GM21723 (cell line): Measurements from ENCODE around the gene WRAP73.
"Not testable (repeated sequence)": the region's sequence is repeated elsewhere in the genome, so short reads cannot be mapped to it uniquely, and the experiment has no call there.

Experiments
- ATAC-seq: cut with Tn5 transposase; IDR thresholded peaks from one replicate; pipeline ENCODE4 v1.9.1; 2021; ENCODE audit warnings: mild to moderate bottlenecking, moderate library complexity; ENCODE audit not compliant: unreplicated experiment

Gene WRAP73

GRCh38 chr1:3599286-3599811, 50.6 kb downstream of the WRAP73 start:
- no peak for ATAC-seq

- no peak for ATAC-seq
Measured at GRCh38 chr1:3598522-3599285, 51.2 kb downstream of the WRAP73 start.

GRCh38 chr1:3598051-3598491, 51.8 kb downstream of the WRAP73 start:
- ATAC-seq: no peak

- no peak for ATAC-seq
Measured at GRCh38 chr1:3597599-3597964, 52.3 kb downstream of the WRAP73 start.

- ATAC-seq: no peak
Measured at GRCh38 chr1:3596663-3597598, 53.0 kb downstream of the WRAP73 start.

GRCh38 chr1:3595949-3596348, 54.0 kb downstream of the WRAP73 start:
- ATAC-seq: no peak

GRCh38 chr1:3594706-3595377, 55.1 kb downstream of the WRAP73 start:
- ATAC-seq: no peak

GRCh38 chr1:3593745-3594144, 56.2 kb downstream of the WRAP73 start:
- no peak for ATAC-seq

GRCh38 chr1:3593334-3593733, 56.6 kb downstream of the WRAP73 start:
- ATAC-seq: no peak

GRCh38 chr1:3590951-3591865, 58.7 kb downstream of the WRAP73 start:
- ATAC-seq: no peak

- ATAC-seq: no peak
Measured at GRCh38 chr1:3590139-3590763, 59.7 kb downstream of the WRAP73 start.

GRCh38 chr1:3588395-3588794, 61.5 kb downstream of the WRAP73 start:
- ATAC-seq: no peak

GRCh38 chr1:3586986-3587759, 62.7 kb downstream of the WRAP73 start:
- ATAC-seq: no peak

GRCh38 chr1:3585940-3586568, 63.8 kb downstream of the WRAP73 start:
- no peak for ATAC-seq

GRCh38 chr1:3585353-3585868, 64.5 kb downstream of the WRAP73 start:
- not testable (repeated sequence) for ATAC-seq

GRCh38 chr1:3584915-3585314, 65.0 kb downstream of the WRAP73 start:
- no peak for ATAC-seq

GRCh38 chr1:3583751-3584150, 66.2 kb downstream of the WRAP73 start:
- ATAC-seq: not testable (repeated sequence)
